ENCODE measurements around the gene QSOX2.
A peak's percentile ranks its signal among the peaks of the same experiment; 100 is the strongest.

The QSOX2 gene

DNA sequence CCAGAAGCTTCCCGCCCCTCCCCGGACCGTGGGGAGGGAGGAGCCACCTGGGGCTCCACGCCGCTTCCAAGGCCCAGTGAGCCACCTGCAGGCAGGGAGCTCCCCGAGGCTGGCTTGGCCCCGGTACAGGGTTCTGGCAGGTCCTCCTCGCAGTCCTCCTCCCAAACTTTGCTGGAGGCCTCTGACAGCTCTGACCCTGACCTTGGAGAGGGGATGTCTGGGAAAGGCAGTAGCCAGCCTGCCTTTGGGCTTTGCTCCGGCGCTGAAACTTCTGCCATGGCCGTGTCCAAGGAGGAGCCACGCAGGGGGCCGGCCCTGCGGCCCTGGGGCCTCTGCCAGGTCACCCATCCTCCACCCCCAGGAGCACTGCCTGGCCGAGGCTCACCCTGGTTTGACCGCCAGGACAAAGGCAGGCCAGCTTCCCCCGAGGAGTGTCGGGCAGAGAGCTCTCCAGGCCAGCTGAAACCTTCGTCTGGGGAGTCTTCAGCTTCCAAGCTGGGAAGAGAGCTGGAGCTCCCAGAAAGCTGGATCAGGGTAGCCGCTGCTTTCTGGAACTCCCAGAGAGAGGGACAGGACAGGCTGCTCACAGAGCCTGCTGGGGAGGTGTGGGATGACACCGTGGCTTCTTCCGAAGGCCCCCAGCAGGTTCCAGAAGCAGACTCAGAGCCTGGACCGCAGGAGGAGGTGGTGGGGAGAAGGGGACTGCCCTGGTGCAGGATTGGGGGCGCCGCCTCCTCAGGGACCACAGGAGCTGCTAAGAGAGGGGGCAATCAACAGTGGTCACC lies 9.0 kb upstream of the QSOX2 start:
- no peak for DNase-seq (ENCODE audit: low spot score in 2 of 2)
- Mint-ChIP-seq H3K4me3 (no peak overlapping the region), H3K36me3 (no peaks in the 10 kb centered on the region), H3K9me3 (no peaks in the 10 kb centered on the region), H3K27me3 (peaks cover 4% of the 10 kb centered on the region), H3K27ac (no peak overlapping the region), H3K4me1 (peaks cover 2% of the 10 kb centered on the region)
- ATAC-seq (ENCODE audit: low read depth): no peak

DNA sequence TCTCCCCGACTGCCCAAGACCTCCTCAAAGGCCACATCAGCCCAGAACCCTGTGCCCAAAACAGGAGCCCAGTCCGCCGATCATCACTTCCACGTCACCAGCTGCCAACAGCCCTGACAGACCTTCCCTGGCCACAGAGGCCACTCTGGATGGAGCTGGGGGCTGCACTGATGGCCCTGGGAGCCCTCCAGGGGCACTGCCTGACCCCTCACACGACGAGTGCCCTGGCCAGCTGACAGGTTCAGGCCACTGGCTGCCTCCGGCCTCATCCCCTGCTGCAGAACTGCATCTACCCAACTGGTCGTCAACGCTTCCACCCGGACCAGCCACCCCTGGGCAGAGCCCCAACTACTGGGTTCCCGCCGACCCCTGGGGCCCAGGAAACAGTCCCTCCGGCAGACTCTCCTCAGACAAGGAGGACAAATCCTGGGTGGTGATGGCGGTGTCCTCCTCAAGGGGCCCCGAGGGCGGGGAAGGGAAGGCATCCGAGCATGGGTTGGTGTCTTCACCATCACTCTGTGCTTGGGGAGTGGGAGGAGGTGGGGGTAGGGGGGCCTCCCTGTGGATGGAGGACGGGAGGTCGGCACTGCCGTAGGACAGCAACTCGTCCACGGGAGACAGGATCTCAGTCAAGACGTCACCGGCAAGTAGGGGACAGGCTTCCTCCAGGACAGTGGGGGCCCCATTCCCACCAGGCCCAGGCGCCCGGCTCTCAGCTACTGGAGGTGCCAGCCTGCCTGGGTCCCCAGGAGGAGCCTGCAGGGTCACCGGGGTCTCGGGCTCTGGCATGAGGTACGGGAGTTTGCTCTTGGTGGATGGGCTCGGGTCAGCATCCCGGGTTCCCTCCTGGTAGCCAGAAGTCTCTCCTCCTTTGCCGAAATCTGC lies 7.9 kb upstream of the QSOX2 start:
- peaks cover 4% of the 10 kb centered on the region for H3K27me3 Mint-ChIP-seq
- H3K36me3 Mint-ChIP-seq: no peaks in the 10 kb centered on the region
- H3K4me1 Mint-ChIP-seq: peaks cover 2% of the 10 kb centered on the region
- no peak overlapping the region for H3K27ac Mint-ChIP-seq
- DNase-seq (ENCODE audit: low spot score in 2 of 2) (no peak), ATAC-seq (ENCODE audit: low read depth) (no peak)
- no peaks in the 10 kb centered on the region for H3K9me3 Mint-ChIP-seq
- no peak overlapping the region for H3K4me3 Mint-ChIP-seq

DNA sequence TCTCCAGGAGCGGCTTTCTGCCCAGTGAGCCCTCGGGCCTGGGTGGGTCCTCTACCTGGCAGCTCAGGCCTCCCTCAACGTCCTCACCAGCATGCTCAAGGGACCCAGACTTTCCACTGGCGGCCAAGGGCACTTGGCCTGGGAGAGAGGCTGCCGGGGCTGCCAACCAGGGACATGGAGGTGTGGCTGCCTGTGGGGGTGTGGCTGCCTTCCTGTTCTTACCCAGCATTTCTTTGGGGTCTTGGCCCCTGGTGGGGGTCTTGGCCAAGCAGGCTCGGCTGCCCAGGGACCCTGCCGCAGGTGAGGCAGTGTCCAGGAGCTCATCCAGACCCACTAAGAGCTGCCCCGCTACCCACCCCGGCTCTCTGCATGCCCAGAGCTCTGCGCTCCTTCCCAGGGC lies 7.2 kb upstream of the QSOX2 start:
- no peaks in the 10 kb centered on the region for H3K36me3 Mint-ChIP-seq
- no peak for DNase-seq (ENCODE audit: low spot score in 2 of 2)
- no peak overlapping the region for H3K4me3 Mint-ChIP-seq
- no peak overlapping the region for H3K27ac Mint-ChIP-seq
- ATAC-seq (ENCODE audit: low read depth): no peak
- H3K4me1 Mint-ChIP-seq: peaks cover 2% of the 10 kb centered on the region
- no peaks in the 10 kb centered on the region for H3K9me3 Mint-ChIP-seq
- peaks cover 4% of the 10 kb centered on the region for H3K27me3 Mint-ChIP-seq

DNA sequence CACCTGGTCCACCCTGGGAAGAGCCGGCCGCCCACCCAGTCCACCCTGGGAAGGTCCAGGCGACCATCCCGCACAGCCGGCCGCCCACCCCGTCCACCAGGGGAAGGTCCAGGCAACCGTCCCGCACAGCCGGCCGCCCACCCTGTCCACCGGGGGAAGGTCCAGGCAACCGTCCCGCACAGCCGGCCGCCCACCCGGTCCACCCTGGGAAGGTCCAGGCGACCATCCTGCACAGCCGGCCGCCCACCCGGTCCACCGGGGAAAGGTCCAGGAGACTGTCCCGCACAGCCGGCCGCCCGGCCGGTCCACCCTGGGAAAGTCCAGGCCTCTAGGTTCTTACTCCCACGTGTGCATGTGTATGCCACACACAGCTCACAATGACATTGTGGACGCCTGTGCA lies 6.7 kb upstream of the QSOX2 start:
- Mint-ChIP-seq H3K9me3 (no peaks in the 10 kb centered on the region), H3K27ac (no peak overlapping the region), H3K4me1 (peaks cover 2% of the 10 kb centered on the region), H3K36me3 (no peaks in the 10 kb centered on the region), H3K4me3 (no peak overlapping the region), H3K27me3 (peaks cover 4% of the 10 kb centered on the region)
- ATAC-seq (ENCODE audit: low read depth) (no peak), DNase-seq (ENCODE audit: low spot score in 2 of 2) (no peak)

DNA sequence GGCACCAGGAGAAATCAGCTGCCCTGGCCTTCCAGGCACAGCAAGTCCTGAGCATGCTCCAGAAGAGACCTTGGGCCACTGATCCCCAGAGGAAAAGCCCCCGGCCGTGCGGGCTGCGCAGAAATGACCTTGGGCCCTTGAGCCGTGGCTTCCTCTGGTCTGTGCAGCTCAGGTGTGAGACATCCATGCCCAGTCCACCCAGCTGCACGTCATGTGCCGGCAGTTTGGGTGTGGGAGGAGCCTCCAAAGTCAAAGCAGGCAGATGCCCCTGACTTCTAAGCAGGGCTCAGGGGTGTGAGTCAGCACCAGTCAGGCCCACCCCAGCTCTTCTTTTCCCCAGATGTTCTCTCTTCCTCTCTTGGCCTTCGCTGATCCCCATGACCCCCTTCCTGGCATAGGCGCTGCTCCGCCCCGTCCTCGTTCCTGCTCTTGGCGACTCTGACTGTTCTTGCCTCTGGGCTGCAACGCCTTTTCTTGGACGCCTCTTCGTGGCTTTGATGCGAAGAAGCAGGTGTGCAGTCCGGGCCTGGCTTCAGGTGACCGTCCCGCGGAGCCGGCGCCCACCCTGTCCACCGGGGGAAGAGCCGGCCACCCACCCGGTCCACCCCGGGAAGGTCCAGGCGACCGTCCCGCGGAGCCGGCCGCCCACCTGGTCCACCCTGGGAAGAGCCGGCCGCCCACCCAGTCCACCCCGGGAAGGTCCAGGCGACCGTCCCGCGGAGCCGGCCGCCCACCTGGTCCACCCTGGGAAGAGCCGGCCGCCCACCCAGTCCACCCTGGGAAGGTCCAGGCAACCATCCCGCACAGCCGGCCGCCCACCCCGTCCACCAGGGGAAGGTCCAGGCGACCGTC lies 5.9 kb upstream of the QSOX2 start:
- Mint-ChIP-seq H3K4me1 (peaks cover 2% of the 10 kb centered on the region), H3K9me3 (no peaks in the 10 kb centered on the region)

DNA sequence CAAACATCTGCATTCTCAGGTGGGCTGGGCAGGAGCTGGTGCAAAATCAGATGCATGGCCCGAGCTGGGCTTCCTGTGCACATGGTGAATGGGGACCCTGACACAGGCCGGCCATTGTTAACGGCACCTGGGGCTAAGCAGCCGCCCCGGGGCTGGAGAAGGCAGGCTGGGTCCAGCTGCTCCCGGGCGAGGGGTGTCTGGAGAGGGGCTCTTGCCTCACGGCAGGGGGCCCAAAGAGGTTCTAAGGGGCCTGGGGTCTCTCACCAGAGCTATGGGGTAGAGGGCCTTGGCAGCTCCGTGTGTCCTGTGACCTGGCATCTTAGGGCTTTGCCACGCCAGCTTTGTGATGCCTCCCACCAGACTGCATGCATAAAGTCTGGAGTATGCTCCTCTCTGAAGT lies 5.1 kb upstream of the QSOX2 start:
- no peaks in the 10 kb centered on the region for H3K36me3 Mint-ChIP-seq
- peaks cover 4% of the 10 kb centered on the region for H3K27me3 Mint-ChIP-seq
- no peak for ATAC-seq (ENCODE audit: low read depth)
- H3K27ac Mint-ChIP-seq: no peak overlapping the region
- DNase-seq (ENCODE audit: low spot score in 2 of 2): no peak
- no peak overlapping the region for H3K4me3 Mint-ChIP-seq
- no peaks in the 10 kb centered on the region for H3K4me1 Mint-ChIP-seq
- no peaks in the 10 kb centered on the region for H3K9me3 Mint-ChIP-seq

More for the DNA sequence above, 5.9 kb upstream of the QSOX2 start:
- Mint-ChIP-seq H3K36me3 (no peaks in the 10 kb centered on the region), H3K4me3 (no peak overlapping the region), H3K27ac (no peak overlapping the region), H3K27me3 (peaks cover 4% of the 10 kb centered on the region)
- ATAC-seq (ENCODE audit: low read depth): no peak
- no peak for DNase-seq (ENCODE audit: low spot score in 2 of 2)

DNA sequence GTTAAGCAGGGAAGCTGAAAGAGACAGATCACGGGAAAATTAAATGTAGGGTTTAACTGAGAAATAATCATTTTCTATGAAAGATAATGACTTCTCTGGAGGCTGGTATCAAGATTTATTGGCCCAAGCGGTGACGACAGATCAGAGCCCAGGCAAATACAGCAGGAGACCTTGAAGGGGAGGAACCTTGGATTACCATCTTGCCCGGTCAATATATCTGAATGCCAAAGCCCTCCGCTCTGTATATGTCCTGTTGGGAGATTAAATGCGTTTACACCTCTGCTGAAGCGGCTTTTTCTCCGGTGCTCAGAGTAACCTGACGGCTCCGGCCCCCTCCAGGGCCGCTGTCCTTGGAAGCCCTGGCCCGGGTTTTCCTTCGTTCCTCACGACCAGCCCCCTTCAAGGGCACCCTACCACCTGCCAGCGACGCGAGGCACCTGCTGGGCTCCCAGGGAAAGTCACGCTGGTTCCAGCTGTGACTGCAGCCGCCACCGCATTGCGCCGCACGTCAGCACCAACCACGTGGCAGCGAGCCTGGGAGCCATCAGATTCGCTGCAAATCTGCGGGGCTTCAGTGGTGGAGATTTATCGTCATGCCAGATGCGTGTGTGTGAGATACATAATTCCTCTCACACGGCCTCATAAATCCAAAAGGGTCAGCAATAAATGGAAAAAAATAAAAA lies 4.4 kb upstream of the QSOX2 start:
- Mint-ChIP-seq H3K27me3 (peaks cover 3% of the 10 kb centered on the region), H3K9me3 (no peaks in the 10 kb centered on the region), H3K4me1 (peaks cover under 1% of the 10 kb centered on the region), H3K36me3 (no peaks in the 10 kb centered on the region), H3K4me3 (no peak overlapping the region), H3K27ac (no peak overlapping the region)
- ATAC-seq (ENCODE audit: low read depth) (no peak), DNase-seq (ENCODE audit: low spot score in 2 of 2) (no peak)

DNA sequence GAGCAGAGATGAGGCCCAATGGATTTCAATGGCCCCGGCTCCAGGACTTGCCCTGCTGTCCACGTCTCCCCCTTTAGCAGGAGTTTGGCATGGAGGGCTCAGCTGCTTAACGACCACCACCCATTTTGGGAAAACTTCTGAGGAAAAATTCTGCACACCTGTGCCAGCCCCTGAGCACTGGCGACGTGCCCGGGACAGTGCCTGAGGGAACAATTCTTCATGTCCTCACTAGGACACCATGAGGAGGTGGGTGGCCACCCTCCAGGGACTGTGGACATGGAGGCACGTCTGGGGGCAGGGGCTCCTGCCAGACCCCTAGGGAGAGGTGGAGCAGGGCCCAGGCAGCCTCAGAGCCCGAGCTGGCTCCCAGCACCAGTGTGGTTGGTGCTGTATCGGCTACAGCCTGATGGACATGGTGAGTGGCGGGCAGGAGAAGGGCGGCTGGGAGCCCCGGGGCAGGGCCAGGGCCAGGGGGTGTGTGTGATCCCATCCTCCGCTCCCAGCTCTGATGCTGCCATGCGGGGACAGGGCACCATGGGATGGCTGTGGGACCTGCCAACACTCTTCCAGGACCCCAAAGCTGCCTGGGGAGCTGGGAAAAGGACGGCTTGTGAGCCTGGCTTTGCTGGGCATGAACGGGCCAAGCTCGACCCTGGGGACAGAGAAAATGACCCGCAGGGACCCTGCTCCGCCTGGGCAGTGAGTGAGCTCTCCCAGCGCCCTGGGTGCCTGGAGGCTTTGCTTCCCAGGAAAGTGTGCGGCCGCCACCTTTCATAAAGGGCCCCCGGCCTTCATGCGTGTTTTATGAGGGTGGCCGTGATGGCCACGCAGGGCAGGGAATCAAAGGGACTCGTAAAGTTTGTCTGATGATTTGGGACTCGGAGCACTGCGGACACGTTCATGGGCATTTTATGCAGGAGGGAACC lies 3.6 kb upstream of the QSOX2 start:
- peaks cover 3% of the 10 kb centered on the region for H3K27me3 Mint-ChIP-seq
- H3K27ac Mint-ChIP-seq: no peak overlapping the region
- H3K4me3 Mint-ChIP-seq: no peak overlapping the region
- ATAC-seq (ENCODE audit: low read depth) (no peak), DNase-seq (ENCODE audit: low spot score in 2 of 2) (no peak)
- H3K9me3 Mint-ChIP-seq: no peaks in the 10 kb centered on the region
- peaks cover 4% of the 10 kb centered on the region for H3K4me1 Mint-ChIP-seq
- H3K36me3 Mint-ChIP-seq: peaks cover 2% of the 10 kb centered on the region

DNA sequence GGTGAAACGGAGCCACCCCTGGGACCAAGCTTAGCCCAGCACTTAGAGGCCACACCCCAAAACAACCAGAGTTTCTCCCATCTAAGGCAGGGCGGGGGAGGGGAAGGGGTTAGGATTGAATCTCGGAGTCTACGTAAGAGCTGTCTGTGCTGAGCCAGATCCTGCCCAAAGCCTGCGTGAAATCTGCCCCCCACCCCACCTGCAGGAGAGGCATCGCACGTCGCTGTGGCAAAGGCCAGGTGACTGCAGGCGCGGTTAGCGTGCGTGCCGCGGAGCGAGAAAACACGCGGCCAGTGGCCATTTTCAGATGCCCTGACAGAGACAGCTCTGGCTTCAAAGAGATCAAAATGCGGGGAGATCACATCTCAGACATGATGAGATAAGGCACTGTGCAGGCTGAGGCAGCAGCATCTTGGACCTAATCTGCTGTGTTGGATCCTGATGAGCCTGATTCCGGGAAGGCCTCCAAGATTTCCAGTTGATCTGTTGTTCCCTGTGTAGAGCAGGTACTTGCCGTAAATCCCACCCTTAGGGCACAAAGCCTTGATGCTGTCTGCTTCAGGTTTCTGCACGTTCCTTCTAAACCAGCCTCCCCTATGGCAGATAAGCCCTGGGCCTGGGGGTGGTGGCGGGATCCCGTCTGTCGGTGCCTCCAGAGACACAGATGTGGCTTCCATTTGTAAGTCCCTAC lies 2.5 kb upstream of the QSOX2 start:
- Mint-ChIP-seq H3K36me3 (peaks cover 5% of the 10 kb centered on the region), H3K9me3 (no peaks in the 10 kb centered on the region), H3K4me1 (peaks cover 11% of the 10 kb centered on the region), H3K27me3 (peaks cover 1% of the 10 kb centered on the region), H3K4me3 (no peak overlapping the region), H3K27ac (no peak overlapping the region)
- ATAC-seq (ENCODE audit: low read depth) (no peak), DNase-seq (ENCODE audit: low spot score in 2 of 2) (no peak)

DNA sequence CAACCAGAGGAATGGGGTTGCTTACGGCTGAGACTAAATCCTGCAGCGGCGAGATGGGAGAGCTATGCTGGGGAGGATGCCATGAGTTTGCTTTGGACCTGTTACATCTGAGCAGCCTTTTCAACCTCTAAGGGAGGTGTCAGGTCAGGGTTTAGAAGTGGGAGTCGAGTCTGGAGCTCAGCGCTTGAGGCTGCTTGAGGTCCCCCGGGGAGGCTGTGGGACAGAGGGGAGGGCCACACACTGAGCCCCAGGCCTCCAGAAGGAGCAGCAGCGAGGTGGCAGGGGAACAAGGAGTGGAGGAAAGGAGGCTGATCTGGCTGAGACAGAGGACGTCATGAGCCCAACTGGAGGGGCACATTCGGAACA lies 1.9 kb upstream of the QSOX2 start:
- H3K4me1 Mint-ChIP-seq: peaks cover 16% of the 10 kb centered on the region
- ATAC-seq (ENCODE audit: low read depth) (no peak), DNase-seq (ENCODE audit: low spot score in 2 of 2) (no peak)
- H3K27ac Mint-ChIP-seq: no peak overlapping the region
- no peak overlapping the region for H3K4me3 Mint-ChIP-seq
- H3K27me3 Mint-ChIP-seq: peaks cover 1% of the 10 kb centered on the region
- H3K9me3 Mint-ChIP-seq: no peaks in the 10 kb centered on the region
- peaks cover 5% of the 10 kb centered on the region for H3K36me3 Mint-ChIP-seq

DNA sequence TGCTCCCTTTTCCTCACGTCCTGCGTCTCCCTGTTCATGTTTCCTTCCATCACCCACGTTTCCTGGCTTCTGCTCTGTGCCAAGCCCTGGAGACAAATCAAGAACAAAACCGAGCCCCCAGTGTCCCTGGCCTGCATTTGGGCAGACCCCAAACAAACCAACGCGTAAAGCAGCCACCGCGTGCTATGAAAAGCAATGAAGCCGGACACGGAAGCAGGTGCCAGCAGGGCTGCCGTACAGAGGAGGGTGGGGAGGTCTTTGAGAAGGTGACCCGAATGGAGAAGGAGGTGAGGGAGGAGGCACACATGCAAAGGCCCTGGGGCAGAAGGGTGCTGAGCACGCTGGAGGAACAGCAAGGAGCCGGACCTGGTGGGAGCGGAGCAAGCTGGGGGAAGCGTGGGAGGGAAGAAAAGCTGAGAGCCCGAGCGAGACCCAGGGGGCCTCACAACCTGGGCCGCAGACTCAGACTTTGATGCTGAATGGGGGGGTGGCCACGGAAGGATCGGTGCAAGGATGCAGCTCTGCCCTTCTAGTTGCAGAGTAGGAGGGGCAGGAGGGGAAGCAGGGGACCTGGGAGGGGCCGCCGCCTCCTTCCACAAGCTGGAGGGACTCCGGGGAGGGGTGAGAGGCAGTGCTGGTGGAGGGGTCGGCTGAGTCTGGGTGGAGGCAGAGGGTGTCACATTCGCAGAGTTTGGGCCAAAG lies 1.4 kb upstream of the QSOX2 start:
- Mint-ChIP-seq H3K27me3 (peaks cover 1% of the 10 kb centered on the region), H3K27ac (no peak overlapping the region), H3K36me3 (peaks cover 5% of the 10 kb centered on the region), H3K4me3 (no peak overlapping the region), H3K4me1 (peaks cover 20% of the 10 kb centered on the region), H3K9me3 (no peaks in the 10 kb centered on the region)
- ATAC-seq (ENCODE audit: low read depth): no peak
- DNase-seq (ENCODE audit: low spot score in 2 of 2): no peak

DNA sequence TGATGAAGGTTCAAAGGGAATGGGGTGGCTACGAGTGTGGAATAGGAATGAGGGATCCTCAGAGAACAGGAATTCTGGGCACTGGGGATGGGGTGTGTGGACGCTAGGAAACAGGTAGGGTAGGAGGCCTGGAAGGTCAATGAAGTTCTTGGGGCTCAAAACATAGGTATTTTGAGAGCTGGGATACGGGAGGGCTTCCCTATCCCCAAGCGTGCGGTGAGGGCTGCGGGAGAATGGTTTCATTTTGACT lies 718 bp downstream of the QSOX2 start:
- DNase-seq (ENCODE audit: low spot score in 2 of 2) (no peak), ATAC-seq (ENCODE audit: low read depth) (no peak)
- Mint-ChIP-seq H3K27me3 (no peaks in the 10 kb centered on the region), H3K4me3 (peak overlapping the region; percentile 97), H3K9me3 (no peaks in the 10 kb centered on the region), H3K4me1 (peaks cover 35% of the 10 kb centered on the region), H3K27ac (peak overlapping the region; percentile 90), H3K36me3 (peaks cover 10% of the 10 kb centered on the region)

Measured in memory B cell (primary cell).